RKO (cell line): ENCODE results near the gene HIF3A.
"Not testable (repeated sequence)": the region's sequence is repeated elsewhere in the genome, so short reads cannot be mapped to it uniquely, and the experiment has no call there.

Experiments
- DNase-seq: peaks from one replicate; pipeline ENCODE4 v3.0.0-alpha.2; 2016; ENCODE audit warnings: low spot score

HIF3A gene

DNA sequence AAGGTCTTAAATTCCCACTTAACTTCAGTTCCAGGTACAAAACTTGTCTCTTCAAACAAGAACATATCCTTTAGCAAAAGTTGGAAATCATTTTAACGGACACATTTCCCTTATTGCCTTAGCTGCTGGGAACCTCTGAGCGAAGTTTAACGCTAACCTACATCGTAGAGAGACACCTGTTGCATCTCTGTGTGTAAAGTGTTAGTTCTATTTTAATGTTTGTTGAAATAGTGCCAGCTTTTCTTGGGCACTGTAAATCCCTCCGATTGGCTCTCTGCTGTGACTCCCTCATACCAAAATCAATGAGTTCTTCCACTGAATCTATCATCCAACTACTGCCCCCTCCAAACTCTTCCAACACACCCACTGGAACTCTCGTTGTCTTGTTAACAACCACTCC lies 2.3 kb upstream of the HIF3A start:
- no peak for DNase-seq

DNA sequence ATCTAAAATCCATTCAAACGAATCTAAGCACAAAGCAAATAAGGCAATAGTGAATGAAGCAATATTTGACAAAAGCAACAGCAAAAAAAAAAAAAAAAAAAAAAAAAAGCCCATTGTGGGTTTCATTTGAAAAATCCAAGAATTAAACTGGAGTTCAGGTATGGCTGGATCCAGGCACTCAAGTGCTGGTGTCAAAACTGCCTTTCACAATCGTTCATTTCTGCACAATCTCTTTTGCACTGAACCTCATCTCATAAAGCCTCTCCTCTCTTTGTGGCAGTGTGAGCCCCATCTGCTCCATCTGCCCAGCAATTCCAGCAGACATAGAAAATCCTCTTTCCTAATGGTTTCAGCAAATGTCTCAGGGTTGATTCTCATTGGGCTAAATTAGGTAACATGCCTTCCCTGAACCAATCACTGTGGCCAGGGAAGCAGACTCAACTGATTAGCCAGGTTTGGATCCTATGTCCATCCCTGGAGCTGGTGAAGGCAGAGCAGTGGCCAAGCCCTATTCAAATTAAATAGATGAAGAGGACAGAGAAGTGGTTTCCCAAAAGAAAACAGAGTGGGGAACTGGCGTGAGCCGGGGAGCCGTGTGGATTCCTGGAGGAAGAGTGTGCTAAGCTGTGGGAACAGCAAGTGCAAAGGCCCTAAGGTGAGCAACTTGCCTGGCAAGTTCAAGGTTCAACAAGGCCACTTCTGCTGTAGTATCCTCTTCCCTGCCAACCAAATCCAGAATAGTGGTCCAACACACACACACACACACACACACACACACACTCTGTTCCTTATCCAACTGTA lies 1.2 kb upstream of the HIF3A start:
- DNase-seq: no peak

DNA sequence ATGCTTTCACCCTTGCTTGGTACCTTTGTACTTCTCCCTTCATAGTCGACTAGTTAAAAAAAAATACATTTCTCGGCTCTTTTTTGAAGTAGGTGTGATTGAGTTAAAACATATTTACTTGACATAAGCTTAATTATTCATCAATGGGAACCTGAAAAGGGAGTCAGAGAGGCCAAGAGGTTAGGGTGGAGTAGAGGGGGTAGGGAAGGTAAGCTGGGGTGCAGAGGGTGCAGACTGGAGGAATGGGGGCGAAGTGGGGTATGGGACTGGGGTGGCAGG lies 701 bp upstream of the HIF3A start:
- no peak for DNase-seq

DNA sequence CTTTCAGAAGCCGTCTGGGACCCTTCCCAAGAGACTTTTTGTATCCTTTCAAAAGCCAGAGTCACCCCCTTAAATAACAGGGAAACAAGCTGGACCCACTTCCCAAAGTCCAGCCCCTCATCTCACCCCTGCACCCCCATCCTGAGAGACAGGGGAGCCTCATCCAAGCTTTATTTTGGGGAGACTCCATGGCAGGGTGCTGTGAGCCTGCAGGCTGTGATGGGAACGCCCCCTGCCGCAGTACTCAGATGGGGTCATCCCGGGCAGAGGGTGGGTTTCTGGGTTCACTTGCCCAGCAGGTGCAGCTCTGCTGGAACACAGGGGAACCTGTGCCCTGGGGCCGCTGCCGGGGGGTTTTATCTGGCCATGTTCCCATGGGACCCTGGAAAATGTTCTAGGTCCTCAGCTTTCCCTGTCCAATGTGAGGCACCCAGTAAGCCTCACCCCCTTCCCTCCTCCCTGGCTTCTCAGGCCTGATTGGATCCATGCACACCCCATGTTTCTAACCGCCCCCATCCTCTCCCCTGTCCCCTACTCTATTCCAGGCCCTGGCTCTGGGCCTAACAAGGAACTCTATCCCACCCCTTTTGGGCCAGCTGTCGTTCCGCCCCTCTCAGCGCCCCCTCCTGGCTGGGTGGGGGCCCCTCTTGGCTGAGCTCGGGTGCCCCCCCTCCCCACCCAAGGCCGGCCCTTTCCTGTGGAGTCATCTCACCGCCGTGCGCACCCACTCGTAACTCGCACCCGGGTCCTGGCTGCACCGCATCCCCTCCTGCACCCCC lies 1.0 kb downstream of the HIF3A start:
- DNase-seq: no peak

DNA sequence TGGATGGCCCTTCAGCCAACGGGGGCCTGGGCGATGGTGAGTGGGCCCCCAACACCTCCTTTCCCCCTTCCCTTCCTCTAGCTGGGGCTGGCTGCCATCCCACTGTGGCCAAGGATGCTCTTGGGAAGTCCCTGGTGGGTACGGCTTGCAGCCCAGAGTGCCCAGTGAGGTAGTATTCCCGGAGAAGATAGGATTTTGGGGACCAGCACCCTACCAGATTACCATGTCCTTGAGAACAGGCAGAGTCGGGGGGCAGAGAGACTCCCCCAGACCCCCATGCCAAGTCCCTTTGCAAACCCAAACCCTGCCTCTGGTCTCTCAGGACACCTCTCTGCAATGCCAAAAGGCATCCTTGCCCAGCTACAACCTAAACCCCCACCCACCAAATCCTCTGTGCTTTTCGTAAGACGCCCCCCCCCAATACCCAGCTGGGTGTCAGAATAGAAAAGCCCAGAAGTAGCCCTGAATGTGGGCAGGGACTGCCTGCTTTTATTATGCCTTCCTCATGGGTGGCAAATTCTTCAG lies 1.7 kb downstream of the HIF3A start:
- no peak for DNase-seq

DNA sequence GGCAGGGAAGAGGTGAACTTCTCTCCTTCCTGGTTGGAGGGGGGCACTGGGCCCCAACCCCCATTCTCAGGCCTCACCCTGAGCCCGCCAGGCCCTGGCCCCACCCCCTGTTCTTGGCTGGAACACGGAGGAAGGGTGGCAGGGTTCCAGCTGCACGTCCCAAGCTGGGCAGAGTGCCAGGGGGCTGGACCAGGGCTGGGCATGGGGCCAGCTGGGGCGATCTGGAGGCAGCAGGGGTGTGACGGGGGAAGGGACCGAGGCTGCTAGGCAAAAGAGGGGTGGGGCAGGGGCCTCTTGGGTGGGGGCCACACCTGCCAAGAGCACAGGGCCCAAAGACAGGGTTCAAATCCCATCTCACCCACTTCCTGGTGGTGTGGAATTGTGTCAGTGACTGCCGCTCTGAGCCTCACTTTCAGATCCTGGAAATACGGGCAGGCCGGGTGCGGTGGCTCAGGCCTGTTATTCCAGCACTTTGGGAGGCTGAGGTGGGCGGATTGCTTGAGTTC lies 2.2 kb downstream of the HIF3A start:
- no peak for DNase-seq

DNA sequence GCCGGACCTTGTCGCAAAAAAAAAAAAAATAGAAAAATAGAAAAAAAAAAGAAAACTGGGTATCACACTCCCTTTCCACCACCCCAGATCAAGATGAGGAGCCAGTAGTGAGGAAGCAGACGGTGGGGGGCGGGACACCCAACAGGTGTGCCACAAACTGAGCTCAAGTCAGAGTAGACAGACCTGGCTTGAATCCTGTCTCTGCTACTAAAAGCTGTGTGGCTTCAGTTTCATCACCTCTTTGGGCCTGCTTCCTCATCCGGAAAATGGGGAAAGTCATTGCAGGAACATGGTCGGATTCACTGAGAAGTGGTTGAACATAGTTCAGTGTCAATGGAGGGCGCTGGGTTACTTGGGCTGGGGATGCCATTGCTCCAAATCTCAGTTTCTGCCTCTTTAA lies 2.9 kb downstream of the HIF3A start:
- DNase-seq: no peak

DNA sequence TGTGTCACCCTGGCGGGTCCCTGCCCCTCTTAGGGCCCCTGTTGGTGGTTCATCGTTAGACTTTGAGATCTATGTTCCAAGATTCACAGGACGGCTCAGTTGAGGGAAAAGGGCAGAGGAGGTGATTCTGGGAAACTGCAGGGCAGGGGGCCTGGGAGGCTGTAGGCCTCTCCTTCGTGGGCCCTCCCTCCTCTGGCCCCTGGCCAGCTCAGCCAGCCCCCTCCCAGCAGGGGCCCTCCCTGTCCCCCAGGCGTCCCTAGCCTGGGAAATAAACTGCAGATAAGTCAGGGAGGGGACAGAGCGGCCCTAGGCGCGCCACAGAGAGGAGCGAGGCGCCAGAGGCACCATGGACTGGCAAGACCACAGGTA lies 6.5 kb downstream of the HIF3A start:
- no peak for DNase-seq

DNA sequence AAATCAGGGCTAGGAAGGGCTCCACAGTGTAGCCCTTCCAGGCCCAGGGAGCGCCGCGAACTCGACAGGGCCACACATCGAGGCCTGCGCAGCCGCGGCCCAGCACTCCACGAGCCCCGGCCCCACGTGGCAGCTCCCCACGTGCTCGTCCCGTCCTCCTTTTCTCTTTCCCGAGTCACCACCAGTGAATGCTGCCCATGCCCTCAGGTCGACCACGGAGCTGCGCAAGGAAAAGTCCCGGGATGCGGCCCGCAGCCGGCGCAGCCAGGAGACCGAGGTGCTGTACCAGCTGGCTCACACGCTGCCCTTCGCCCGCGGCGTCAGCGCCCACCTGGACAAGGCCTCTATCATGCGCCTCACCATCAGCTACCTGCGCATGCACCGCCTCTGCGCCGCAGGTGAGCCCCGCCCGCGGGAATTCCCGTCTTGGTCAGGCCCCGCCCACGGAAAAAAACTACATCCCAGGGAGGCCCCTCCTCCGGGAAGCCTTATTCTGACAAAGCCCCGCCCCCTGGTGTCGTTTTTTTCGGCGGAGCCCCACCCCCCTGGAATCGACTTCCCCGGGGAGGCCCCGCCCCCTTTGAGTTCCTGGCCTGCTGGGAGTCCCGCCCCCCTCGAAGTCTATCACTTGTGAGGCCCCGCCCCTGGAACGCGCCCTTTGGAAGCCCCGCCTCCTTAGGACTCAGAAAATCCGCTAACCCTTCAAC lies 7.0 kb downstream of the HIF3A start:
- DNase-seq: no peak

DNA sequence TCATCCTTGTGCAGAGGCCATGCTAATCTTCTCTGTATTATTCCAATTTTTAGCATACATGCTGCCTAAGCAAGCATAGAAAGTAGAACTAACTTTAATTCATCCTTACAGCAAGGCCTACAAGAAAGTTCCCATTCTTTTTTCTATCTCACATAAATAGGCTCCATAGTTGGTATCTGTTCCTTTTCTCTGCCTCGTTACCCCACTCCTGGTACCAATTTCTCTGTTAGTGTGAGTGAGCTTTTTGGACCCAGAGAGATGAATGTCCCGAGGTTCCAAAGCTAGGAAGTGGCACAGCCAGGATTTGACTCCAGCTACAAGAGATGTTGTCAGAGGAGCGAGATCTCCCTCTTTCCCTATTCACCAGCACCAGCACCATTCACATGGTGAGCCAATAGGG lies 9.7 kb downstream of the HIF3A start:
- DNase-seq: no peak

DNA sequence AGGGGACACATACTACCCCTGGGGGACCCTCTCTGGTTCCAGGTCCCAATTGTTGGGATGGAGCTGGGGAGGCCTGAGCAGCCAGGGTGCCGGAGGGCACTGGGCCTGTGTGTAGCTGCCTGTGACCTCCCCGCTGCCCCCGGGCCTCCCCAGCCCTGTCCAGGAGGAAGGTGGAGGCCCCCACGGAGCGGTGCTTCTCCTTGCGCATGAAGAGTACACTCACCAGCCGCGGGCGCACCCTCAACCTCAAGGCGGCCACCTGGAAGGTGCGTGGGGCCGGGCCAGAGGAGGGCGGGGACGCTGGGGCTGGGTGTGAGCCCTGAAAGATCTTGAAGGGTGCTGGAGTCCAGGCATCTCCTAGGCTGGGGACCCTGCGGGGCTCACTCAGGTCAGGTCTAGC lies 11.7 kb downstream of the HIF3A start:
- no peak for DNase-seq

DNA sequence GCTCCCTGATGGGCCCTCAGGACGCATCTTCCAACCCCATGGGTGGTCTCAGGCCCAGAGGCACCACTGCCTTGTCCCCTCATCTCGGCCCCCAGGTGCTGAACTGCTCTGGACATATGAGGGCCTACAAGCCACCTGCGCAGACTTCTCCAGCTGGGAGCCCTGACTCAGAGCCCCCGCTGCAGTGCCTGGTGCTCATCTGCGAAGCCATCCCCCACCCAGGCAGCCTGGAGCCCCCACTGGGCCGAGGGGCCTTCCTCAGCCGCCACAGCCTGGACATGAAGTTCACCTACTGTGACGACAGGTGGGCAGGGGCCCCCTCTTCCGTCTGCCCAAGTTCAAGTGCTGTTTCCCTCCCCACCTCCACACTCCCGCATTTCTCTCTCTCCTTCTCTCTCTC lies 12.2 kb downstream of the HIF3A start:
- DNase-seq: no peak

DNA sequence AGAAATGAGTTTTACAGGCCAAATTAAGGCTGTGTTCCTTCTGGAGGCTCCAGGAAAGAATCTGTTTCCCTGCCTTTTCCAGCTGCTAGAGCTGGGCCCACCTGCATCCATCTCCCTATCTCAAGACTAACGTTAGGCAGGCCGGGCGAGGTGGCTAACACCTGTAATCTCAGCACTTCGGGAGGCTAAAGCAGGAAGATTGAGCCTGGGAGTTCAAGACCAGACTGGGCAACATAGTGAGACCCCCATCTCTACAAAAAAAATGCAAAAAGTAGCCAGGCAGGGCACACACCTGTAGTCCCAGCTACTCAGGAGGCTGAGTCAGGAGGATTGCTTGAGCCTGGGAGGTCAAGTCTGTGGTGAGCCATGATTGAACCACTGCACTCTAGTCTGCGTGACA lies 14.6 kb downstream of the HIF3A start:
- no peak for DNase-seq

DNA sequence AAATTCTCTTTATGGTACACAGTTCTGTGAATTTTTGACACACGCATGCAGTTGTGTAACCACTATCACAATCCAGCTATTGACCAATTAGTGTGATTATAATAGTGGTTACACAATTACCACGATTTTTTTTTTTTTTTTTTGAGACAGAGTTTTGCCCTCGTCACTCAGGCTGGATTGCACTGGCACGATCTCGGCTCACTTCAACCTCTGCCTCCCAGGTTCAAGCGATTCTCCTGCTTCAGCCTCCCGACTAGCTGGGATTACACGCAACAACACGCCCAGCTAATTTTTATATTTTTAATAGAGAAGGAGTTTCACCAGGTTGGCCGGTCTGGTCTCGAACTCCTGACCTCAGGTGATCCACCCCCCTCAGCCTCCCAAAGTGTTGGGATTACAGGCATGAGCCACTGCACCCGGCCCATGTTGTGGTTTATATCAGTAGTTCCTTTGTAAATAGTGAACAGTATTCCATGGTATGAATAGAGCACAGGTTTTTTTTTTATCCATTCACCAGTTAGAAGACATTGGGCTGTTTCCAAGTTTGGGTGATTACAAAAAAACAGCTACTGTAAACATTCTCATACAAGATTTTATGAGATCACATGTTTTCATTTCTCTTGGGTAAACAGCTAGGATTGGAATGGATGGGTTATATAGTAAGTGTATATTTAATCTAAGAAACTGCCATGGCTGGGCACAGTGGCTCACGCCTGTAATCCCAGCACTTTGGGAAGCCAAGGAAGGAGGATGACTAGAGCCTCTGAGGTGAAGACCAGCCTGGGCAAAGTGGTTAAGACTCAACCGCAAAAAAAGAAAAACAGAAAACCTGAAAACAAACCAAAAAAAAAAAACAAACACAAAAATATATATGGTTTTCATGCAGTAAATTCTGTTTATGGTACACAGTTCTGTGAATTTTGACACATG lies 17.0 kb downstream of the HIF3A start:
- DNase-seq: not testable (repeated sequence)

DNA sequence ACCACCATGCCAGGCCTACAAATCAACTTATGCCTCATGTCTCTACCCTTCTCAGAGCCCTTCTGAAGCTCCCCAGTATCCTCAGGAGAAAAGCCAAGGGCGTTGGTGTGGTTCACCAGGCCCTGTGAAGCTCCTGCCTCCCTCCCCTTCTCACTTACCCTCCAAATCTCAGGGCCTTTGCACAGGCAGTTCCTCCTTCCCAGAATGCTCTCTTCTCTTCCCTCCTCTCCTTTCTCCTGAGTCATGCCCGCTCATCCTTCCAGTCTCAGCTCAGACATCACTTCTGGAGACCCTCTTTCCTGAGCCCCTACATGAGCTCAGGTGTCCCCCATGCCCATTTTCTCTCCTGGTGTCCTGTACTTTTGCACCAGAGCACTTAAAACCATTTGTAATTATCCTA lies 20.5 kb downstream of the HIF3A start:
- no peak for DNase-seq

DNA sequence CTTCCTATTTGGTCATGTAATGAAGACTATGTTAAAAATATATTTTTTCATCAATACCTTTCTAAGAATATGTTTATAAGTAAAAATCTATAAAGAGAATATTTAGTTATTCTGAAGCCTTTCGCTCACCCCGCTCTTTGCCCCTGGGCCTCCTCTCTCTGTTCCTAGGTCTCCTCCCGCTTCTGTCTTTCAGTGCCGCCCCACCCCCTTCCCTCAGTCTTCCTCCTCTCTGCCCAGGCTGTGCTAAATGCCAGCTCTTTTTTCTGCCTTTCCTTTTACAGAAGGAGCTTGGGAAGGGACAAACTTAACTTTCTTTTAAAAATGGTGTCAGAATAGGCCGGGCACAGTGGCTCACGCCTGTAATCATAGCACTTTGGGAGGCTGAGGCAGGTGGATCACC lies 22.8 kb downstream of the HIF3A start:
- DNase-seq: no peak

DNA sequence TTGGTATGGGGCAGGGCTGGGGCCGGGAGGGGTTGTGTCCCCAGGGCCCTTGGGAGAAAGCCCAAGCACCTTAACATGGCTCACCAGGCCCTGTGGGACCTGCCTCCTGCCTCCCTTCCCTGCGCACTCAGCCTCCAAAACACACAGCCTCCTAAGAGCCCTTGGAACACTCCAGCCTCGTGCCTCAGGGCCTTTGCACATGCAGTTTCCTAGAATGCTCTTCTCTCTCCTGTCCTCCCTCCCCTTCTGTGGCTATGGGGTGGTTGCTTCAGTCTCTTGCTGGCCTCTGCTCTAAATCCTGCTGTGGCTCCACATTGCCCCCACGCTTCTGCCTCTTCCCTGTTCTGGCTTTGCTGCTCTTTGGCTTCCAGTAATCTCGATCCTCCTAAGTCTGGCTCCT lies 23.7 kb downstream of the HIF3A start:
- DNase-seq: no peak

DNA sequence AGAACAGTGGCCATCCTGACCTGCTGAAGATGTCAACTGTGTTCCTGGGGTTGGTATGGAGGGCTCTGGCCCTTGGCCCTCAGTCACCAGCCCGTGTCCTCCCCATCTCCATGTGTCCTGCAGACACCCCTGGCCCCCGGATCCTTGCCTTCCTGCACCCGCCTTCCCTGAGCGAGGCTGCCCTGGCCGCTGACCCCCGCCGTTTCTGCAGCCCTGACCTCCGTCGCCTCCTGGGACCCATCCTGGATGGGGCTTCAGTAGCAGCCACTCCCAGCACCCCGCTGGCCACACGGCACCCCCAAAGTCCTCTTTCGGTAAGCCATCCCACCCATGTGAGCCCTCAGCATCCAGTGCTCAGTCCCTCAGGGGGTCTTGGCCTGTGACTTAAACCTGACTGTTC lies 24.8 kb downstream of the HIF3A start:
- no peak for DNase-seq

DNA sequence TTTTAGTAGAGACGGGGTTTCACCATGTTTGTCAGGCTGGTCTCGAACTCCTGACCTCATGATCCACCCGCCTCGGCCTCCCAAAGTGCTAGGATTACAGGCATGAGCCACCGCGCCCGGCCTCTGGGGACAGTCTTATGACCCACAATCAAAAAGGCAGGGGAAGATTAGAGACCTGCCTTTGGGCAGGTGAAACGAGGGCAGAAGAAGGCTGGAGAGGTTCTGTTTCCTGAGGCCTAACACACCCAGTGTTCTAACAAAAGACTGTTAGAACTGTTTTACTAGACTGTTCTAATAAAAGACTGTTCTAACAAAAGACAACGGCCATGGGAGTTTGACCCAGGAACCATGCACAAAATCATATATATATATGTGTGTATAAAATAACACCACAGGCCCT lies 26.4 kb downstream of the HIF3A start:
- DNase-seq: not testable (repeated sequence)

DNA sequence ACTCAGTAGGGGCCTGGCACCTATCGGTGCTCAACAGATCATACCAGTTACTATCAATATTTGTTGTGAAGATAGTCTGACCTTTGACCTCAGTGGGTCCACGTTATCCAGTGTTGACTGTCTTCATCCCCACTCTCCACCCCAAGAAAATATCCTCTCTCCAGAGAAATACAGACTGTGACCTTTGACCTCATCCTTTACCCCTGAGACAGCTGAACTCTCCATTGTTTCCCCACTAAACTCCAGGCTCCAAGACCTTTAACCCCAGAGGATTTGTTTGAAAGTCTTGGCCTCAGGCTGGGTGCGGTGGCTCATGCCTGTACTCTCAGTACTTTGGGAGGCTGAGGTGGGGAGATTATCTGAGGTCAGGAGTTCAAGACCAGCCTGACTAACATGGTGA lies 27.4 kb downstream of the HIF3A start:
- no peak for DNase-seq

DNA sequence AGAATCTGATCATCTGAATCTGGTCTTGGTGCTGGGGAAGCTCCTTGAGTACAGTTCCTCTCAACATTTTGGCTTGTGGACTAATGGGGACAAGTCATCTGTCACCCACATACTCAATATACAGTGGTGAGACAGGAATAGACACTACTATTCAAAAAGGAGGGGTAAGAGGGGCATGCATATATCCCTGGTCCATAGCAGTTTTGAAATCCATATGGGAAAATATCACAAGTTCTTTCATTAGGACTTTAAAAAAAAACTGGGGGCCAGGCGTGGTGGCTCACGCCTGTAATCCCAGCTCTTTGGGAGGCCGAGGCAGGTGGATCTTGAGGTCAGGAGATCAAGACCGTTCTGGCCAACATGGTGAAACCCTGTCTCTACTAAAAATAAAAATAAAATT lies 29.8 kb downstream of the HIF3A start:
- DNase-seq: no peak

DNA sequence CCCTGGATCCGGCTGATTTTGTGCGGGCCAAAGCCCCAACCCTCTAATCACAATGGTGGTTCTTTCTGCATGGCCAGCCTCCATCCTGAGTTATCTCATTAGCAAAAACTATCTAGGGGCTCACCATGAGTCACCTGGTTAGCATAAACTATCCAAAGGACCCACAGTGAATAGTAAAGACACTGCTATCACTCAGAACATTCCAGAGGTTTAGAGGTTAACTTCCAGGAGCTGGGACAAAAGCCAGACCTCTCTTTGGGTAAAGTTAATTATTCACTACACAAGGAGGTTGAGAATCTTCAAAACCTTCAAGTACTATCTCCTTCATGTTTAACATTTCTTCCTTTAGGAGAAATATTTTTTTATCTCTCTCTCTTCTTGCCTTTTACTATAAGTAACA lies 31.2 kb downstream of the HIF3A start:
- no peak for DNase-seq
